Kidney (tissue), 14 donors: ENCODE data around the gene TNFAIP8. TPM values are rescaled to one million over a fixed set of nuclear protein-coding genes. Genes with fewer than 3 reads are reported as not detected.

Experiments
- DNase-seq, 5 donors: peaks; one replicate each; pipeline ENCODE4 v3.0.0-alpha.2; 2013 to 2020
- FAIRE-seq: peaks from 2 replicates; lab custom pipeline; 2012; peaks lifted over from hg19 to GRCh38; lab: Jason Lieb, UNC
- H3K27ac ChIP-seq, 2 donors: one replicate each; pipeline ENCODE4 v1.7.0; 2013; ENCODE audit warnings: low read depth in 2 of 2, low read length in 2 of 2, inconsistent platforms in 1 of 2
- H3K27me3 ChIP-seq: one replicate; pipeline ENCODE4 v1.7.1; 2013; ENCODE audit warnings: low read length, inconsistent platforms; ENCODE audit not compliant: control insufficient read depth, insufficient read depth
- H3K36me3 ChIP-seq, 3 donors: one replicate each; pipeline versions ENCODE4 v1.7.0 to v1.7.1; 2013; ENCODE audit warnings: low read length in 3 of 3, control low read depth in 1 of 3, inconsistent platforms in 1 of 3; ENCODE audit not compliant: insufficient read depth in 3 of 3, control insufficient read depth in 2 of 3
- H3K4me1 ChIP-seq, 3 donors: one replicate each; pipeline versions ENCODE4 v1.7.0 to v1.7.1; 2013; ENCODE audit warnings: low read length in 3 of 3, inconsistent platforms in 1 of 3, low read depth in 1 of 3; ENCODE audit not compliant: control insufficient read depth in 2 of 3, insufficient read depth in 2 of 3
- H3K4me3 ChIP-seq, 3 donors: one replicate each; pipeline versions ENCODE4 v1.7.0 to v1.8.1; 2013; ENCODE audit warnings: low read length in 3 of 3, control low read depth in 1 of 3, inconsistent platforms in 1 of 3
- H3K9ac ChIP-seq, 3 donors: one replicate each; pipeline versions ENCODE4 v1.7.0 to v1.7.1; 2013; ENCODE audit warnings: low read length in 3 of 3, control low read depth in 1 of 3, inconsistent platforms in 1 of 3
- H3K9me3 ChIP-seq, 3 donors: one replicate each; pipeline versions ENCODE4 v1.7.0 to v1.7.1; 2013; ENCODE audit warnings: low read length in 3 of 3, control low read depth in 1 of 3, inconsistent platforms in 1 of 3; ENCODE audit not compliant: control insufficient read depth in 2 of 3, insufficient read depth in 1 of 3
- CTCF ChIP-seq: IDR thresholded peaks from 3 replicates; pipeline ENCODE4 v1.5.1; 2012; ENCODE audit warnings: mild to moderate bottlenecking, moderate library complexity, borderline replicate concordance; ENCODE audit not compliant: insufficient read depth; ENCODE audit errors: extremely low read depth
- intact Hi-C: fragments of 100-400 bp; cut with DNase I; formaldehyde crosslinking; loops from one replicate; pipeline ENCODE4 v1.11.1; 2022
- polyA plus RNA-seq: library from polyadenylated mRNA; stranded (reverse); fragments of 350-450 nt; fragmentation: Illumina TruSeq; extraction: RNeasy Lipid Tissue Mini Kit (QIAGEN cat#74804); gene quantifications from one replicate; pipeline ENCODE4 v1.2.3, GENCODE V29; 2014; ENCODE audit warnings: low read depth, low replicate concordance; ENCODE audit not compliant: insufficient read depth
- total RNA-seq: library from RNA; stranded (reverse); fragmentation: NEBNext Ultra II Directional; extraction: Animal tissue kit (Norgen Biotek cat#: 25700); gene quantifications from one replicate; pipeline ENCODE4 v1.2.1, GENCODE V29; 2021
- donor health status: control.
- donor health status: control.
- donor health status: control.
- donor health status: control.
- donor health status: control.
- donor health status: DM: yes; HTN: yes; CAD: no.
- donor health status: Normal renal cell carcinoma (clear cell type).

Gene TNFAIP8
- total and polyA plus RNA-seq, 2 donors from 2014 or later = 13.3 to 41.5 TPM

GRCh38 chr5:119445544-119445943 is 89.7 kb downstream of the TNFAIP8 start:
- Histone ChIP-seq H3K4me1 (no peaks in the 10 kb centered on the region), H3K9me3 (peaks cover 0 to 7% (median 0%) of the 10 kb centered on the region in 3 donors), H3K27ac (no peak overlapping the region), H3K27me3 (no peaks in the 10 kb centered on the region), H3K4me3 (no peak overlapping the region), H3K9ac (no peak overlapping the region), H3K36me3 (no peaks in the 10 kb centered on the region)
- intact Hi-C loops = no loop called here
- TF ChIP-seq CTCF = no peak
- FAIRE-seq (no peak), DNase-seq (no peak)

Other genes starting within 250 kb of the TNFAIP8 start
- 202 TPM for gene HSD17B4, start 96.5 kb downstream of the TNFAIP8 start, total RNA-seq
- 212 TPM for gene HSD17B4, start 96.5 kb downstream of the TNFAIP8 start, polyA plus RNA-seq